Glomerular visceral epithelial cell (primary cell): ENCODE measurements around the gene ZDHHC4.

Experiments used
- DNase-seq: peaks from one replicate; pipeline ENCODE4 v3.0.0-alpha.2; 2016; ENCODE audit errors: extremely low spot score

Gene ZDHHC4

GRCh38 chr7:6634971-6635370, 57.7 kb downstream of the ZDHHC4 start:
- DNase-seq, result peak; percentile 38

- peak; percentile 57 for DNase-seq
Observed at GRCh38 chr7:6636741-6637543, 59.7 kb downstream of the ZDHHC4 start, which contains the start of gene ZNF316. Gene ZNF316, plus strand, starts transcription at chr7:6637318. Its CDS starts 5,092 bp downstream, at chr7:6642410.

- peak; percentile 46 for DNase-seq
Observed at GRCh38 chr7:6637544-6638229, 60.4 kb downstream of the ZDHHC4 start.
